ENCODE data around the gene TENT5C.
"Not testable (repeated sequence)": the region's sequence is repeated elsewhere in the genome, so short reads cannot be mapped to it uniquely, and the experiment has no call there.

TENT5C gene

GRCh38 chr1:117605774-117606648, at the start of gene TENT5C:
TSS of gene TENT5C (plus strand) at chr1:117606048. CDS start at chr1:117622869, 16,821 bp downstream.
- DNase-seq = peak; percentile 88

GRCh38 chr1:117556341-117556740, 49.5 kb upstream of the TENT5C start:
- no peak for DNase-seq

GRCh38 chr1:117556976-117557375, 48.9 kb upstream of the TENT5C start:
- no peak for DNase-seq

GRCh38 chr1:117558451-117558850, 47.4 kb upstream of the TENT5C start:
- not testable (repeated sequence) for DNase-seq

- DNase-seq = no peak
Measured at GRCh38 chr1:117559139-117559538, 46.7 kb upstream of the TENT5C start.

GRCh38 chr1:117559985-117560384, 45.9 kb upstream of the TENT5C start:
- no peak for DNase-seq

GRCh38 chr1:117561071-117561470, 44.8 kb upstream of the TENT5C start:
- no peak for DNase-seq

GRCh38 chr1:117561551-117561950, 44.3 kb upstream of the TENT5C start:
- DNase-seq = no peak

GRCh38 chr1:117562581-117563491, 43.0 kb upstream of the TENT5C start:
- no peak for DNase-seq

- DNase-seq = no peak
Measured at GRCh38 chr1:117563492-117563875, 42.4 kb upstream of the TENT5C start.

GRCh38 chr1:117564227-117565075, 41.4 kb upstream of the TENT5C start:
- DNase-seq = no peak

GRCh38 chr1:117565076-117565556, 40.7 kb upstream of the TENT5C start:
- no peak for DNase-seq

GRCh38 chr1:117565745-117566455, 39.9 kb upstream of the TENT5C start:
- DNase-seq = peak; percentile 27

GRCh38 chr1:117566556-117566955, 39.3 kb upstream of the TENT5C start:
- DNase-seq = no peak

- no peak for DNase-seq
Measured at GRCh38 chr1:117567435-117567834, 38.4 kb upstream of the TENT5C start.

GRCh38 chr1:117567976-117568375, 37.9 kb upstream of the TENT5C start:
- no peak for DNase-seq

GRCh38 chr1:117568999-117569398, 36.8 kb upstream of the TENT5C start:
- DNase-seq = no peak

GRCh38 chr1:117569856-117570255, 36.0 kb upstream of the TENT5C start:
- DNase-seq = no peak

- peak; percentile 26 for DNase-seq
Measured at GRCh38 chr1:117570988-117571409, 34.8 kb upstream of the TENT5C start.

GRCh38 chr1:117571496-117571895, 34.4 kb upstream of the TENT5C start:
- DNase-seq = no peak

- DNase-seq = no peak
Measured at GRCh38 chr1:117572546-117572945, 33.3 kb upstream of the TENT5C start.
